ENCODE results near the gene TCF20. TPM values are rescaled to one million over a fixed set of nuclear protein-coding genes. Genes with fewer than 3 reads are reported as not detected.
A peak's percentile ranks its signal among the peaks of the same experiment; 100 is the strongest.

TCF20 gene
- total RNA-seq: 10 to 100 TPM; 57.8 to 70.8 (median 69.1) TPM
- total RNA-seq (2013): 36.0 TPM

DNA sequence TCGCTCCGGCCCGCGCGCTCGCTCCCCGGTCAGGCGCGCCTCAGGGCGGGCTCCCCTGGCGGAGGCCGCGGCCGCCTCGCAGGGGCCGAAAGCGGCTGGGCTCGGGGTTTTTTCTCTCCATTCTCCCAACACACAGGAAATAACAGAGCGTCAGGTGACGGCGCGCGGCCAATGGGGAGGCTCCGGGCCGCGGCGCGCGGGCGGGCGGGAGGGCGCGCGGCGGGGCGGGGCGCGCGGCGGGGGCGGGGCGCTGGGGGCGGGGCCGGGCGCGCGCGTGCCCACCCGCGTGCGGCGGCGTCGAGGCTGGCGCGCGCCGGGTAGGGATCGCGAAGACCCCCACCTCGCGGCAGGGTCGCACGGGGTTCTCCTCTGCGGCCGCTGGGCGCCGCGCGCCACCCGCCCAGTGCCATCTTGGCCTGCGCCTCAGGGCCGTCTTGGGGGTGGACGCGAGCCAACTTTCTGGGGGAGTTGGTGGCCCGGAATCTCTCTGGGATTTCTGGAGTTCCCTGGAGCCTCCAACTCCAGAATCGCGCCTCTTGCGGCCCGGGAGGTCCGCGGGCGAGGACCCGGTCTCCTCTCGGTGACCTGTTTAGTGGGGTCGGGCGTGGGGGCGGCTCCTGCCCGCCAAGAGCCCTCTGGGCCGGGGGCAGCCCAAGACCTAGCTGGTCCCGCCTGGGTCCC, at the start of gene TCF20:
TSS of gene TCF20 (minus strand) at position 144 of the 681 bp plus-strand sequence. CDS start 55,348 bp downstream, outside the sequence.
- TF ChIP-seq, protein P1, sequence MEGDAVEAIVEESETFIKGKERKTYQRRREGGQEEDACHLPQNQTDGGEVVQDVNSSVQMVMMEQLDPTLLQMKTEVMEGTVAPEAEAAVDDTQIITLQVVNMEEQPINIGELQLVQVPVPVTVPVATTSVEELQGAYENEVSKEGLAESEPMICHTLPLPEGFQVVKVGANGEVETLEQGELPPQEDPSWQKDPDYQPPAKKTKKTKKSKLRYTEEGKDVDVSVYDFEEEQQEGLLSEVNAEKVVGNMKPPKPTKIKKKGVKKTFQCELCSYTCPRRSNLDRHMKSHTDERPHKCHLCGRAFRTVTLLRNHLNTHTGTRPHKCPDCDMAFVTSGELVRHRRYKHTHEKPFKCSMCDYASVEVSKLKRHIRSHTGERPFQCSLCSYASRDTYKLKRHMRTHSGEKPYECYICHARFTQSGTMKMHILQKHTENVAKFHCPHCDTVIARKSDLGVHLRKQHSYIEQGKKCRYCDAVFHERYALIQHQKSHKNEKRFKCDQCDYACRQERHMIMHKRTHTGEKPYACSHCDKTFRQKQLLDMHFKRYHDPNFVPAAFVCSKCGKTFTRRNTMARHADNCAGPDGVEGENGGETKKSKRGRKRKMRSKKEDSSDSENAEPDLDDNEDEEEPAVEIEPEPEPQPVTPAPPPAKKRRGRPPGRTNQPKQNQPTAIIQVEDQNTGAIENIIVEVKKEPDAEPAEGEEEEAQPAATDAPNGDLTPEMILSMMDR (IDR thresholded peaks at IDR 0.05): no peak
- H3K4me3 ChIP-seq (ENCODE audit: low read length): peak within 1 kb of the TSS; percentile 92
- no peaks in the 10 kb centered on the region for H3K36me3 Mint-ChIP-seq
- 10% methylated on average over 91 of the region's 91 CpGs for WGBS (ENCODE audit: insufficient coverage)
- no peaks in the 10 kb centered on the region for H3K27me3 ChIP-seq (ENCODE audit: control insufficient read depth, insufficient read depth, low read length)
- H3K9me3 ChIP-seq (ENCODE audit: control insufficient read depth, insufficient read depth, low read length): no peaks in the 10 kb centered on the region
- intact Hi-C loops (cut with micrococcal nuclease): no loop called here
- no peaks in the 10 kb centered on the region for H3K36me3 ChIP-seq (ENCODE audit: control insufficient read depth, insufficient read depth, low read length)
- peak within 1 kb of the TSS; percentile 86 for H3K27ac ChIP-seq (ENCODE audit: low read length)
- ATAC-seq (peak; percentile 85 to 93 (median 92)), DNase-seq (peak; percentile 78 to 91)
- H3K4me3 Mint-ChIP-seq: peak within 1 kb of the TSS; percentile 97
- no peaks in the 10 kb centered on the region for H3K27me3 Mint-ChIP-seq (ENCODE audit: low read depth in 2 of 2)
- peaks cover 19 to 20% of the 10 kb centered on the region in 2 donors for H3K4me1 Mint-ChIP-seq
- H3K4me1 ChIP-seq (ENCODE audit: control insufficient read depth, insufficient read depth, low read length): peaks cover 16% of the 10 kb centered on the region
- H3K27ac Mint-ChIP-seq: peak within 1 kb of the TSS; percentile 87 to 88
- no peaks in the 10 kb centered on the region for H3K9me3 Mint-ChIP-seq

DNA sequence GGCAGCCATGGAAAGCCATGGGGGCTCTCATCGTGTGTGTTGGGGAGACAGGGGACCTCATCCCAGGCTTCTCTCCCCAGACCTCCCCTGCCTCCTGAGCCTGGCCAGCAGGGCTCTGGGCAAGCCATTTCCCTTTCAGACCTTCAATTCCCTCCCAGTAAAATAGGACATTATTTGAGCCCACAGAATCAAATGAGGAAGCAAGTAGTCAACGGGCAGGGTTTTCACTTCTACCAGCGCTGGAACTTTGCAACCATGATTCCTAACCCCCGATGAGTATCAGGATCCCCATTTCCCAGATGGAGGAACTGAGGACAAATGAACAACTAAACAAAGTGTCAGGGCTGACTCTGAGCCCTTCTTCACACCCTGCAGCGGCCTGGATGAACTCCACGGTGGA, 48.9 kb upstream of the TCF20 start:
- TF ChIP-seq, protein P1 (IDR thresholded peaks at IDR 0.05): no peak
- intact Hi-C loops (cut with micrococcal nuclease): no loop called here
- no peak overlapping the region for H3K27ac Mint-ChIP-seq
- peaks cover 0 to 5% of the 10 kb centered on the region in 2 donors for H3K27me3 Mint-ChIP-seq (ENCODE audit: low read depth in 2 of 2)
- no peak overlapping the region for H3K4me3 Mint-ChIP-seq
- no peaks in the 10 kb centered on the region for H3K36me3 Mint-ChIP-seq
- 74% methylated on average over 6 of the region's 6 CpGs for WGBS (ENCODE audit: insufficient coverage)
- Histone ChIP-seq H3K4me3 (ENCODE audit: low read length) (no peak overlapping the region), H3K27ac (ENCODE audit: low read length) (no peak overlapping the region), H3K4me1 (ENCODE audit: control insufficient read depth, insufficient read depth, low read length) (peaks cover 31% of the 10 kb centered on the region), H3K27me3 (ENCODE audit: control insufficient read depth, insufficient read depth, low read length) (no peaks in the 10 kb centered on the region), H3K9me3 (ENCODE audit: control insufficient read depth, insufficient read depth, low read length) (no peaks in the 10 kb centered on the region), H3K36me3 (ENCODE audit: control insufficient read depth, insufficient read depth, low read length) (no peaks in the 10 kb centered on the region)
- DNase-seq (no peak), ATAC-seq (no peak)
- H3K4me1 Mint-ChIP-seq: peaks cover 17 to 27% of the 10 kb centered on the region in 2 donors
- H3K9me3 Mint-ChIP-seq: no peaks in the 10 kb centered on the region

DNA sequence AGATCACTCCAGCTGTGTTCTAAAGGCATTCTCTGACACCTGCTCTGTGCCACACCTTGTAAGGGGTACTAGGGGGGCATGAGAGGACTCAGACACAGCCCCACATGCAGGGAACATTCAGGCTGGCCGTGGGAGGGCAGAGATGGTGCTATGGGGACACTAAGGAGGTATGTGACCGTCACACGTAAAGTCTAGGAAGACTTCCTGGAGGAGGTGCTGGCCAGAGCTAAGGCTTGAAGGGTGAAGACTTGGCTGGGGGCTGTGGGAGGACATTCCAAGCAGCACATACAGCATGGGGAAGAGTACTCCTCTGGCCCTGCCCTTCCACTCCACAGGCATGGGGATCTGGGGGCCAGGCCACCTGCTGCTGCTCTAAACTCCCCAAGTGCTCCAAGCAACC, 48.5 kb upstream of the TCF20 start:
- Histone ChIP-seq H3K27ac (ENCODE audit: low read length) (no peak overlapping the region), H3K27me3 (ENCODE audit: control insufficient read depth, insufficient read depth, low read length) (no peaks in the 10 kb centered on the region), H3K36me3 (ENCODE audit: control insufficient read depth, insufficient read depth, low read length) (no peaks in the 10 kb centered on the region), H3K4me1 (ENCODE audit: control insufficient read depth, insufficient read depth, low read length) (peaks cover 36% of the 10 kb centered on the region), H3K4me3 (ENCODE audit: low read length) (no peak overlapping the region), H3K9me3 (ENCODE audit: control insufficient read depth, insufficient read depth, low read length) (no peaks in the 10 kb centered on the region)
- Mint-ChIP-seq H3K4me3 (no peak overlapping the region), H3K9me3 (no peaks in the 10 kb centered on the region), H3K4me1 (peaks cover 17 to 27% of the 10 kb centered on the region in 2 donors), H3K27me3 (ENCODE audit: low read depth in 2 of 2) (peaks cover 0 to 5% of the 10 kb centered on the region in 2 donors), H3K27ac (no peak overlapping the region), H3K36me3 (no peaks in the 10 kb centered on the region)
- intact Hi-C loops (cut with micrococcal nuclease): no loop called here
- WGBS (ENCODE audit: insufficient coverage): 93% methylated on average over 3 of the region's 3 CpGs
- ATAC-seq (no peak), DNase-seq (no peak)
- TF ChIP-seq, protein P1 (IDR thresholded peaks at IDR 0.05): no peak

All from natural killer cell (primary cell).